CD4-positive, alpha-beta T cell treated with Interleukin-2 at 100 ng/mL for 4 hours (primary cell): ENCODE results near the gene TCF7L2.
"Not testable (repeated sequence)": the region's sequence is repeated elsewhere in the genome, so short reads cannot be mapped to it uniquely, and the experiment has no call there.

Experiments used
- DNase-seq: peaks from one replicate; pipeline ENCODE4 v3.0.0-alpha.2; 2020; ENCODE audit warnings: low spot score

Gene TCF7L2

DNA sequence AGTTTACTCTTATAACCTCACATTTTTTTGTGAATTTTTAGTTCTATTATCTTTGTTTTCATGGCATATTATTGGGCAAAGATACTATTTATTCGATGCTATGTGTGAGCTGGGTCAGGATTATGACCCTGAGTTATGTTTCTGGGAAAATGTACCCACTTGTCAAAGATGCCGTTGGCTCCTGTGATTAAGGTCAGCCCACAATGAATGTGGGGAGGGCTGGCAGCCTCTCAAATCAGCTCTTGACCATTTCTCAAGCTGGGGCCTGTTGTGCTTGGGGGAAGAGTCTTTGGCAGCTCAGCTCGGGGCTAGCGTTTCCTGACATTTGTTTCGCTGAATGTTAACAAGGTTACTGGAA lies 97.5 kb downstream of the TCF7L2 start:
- DNase-seq = no peak

DNA sequence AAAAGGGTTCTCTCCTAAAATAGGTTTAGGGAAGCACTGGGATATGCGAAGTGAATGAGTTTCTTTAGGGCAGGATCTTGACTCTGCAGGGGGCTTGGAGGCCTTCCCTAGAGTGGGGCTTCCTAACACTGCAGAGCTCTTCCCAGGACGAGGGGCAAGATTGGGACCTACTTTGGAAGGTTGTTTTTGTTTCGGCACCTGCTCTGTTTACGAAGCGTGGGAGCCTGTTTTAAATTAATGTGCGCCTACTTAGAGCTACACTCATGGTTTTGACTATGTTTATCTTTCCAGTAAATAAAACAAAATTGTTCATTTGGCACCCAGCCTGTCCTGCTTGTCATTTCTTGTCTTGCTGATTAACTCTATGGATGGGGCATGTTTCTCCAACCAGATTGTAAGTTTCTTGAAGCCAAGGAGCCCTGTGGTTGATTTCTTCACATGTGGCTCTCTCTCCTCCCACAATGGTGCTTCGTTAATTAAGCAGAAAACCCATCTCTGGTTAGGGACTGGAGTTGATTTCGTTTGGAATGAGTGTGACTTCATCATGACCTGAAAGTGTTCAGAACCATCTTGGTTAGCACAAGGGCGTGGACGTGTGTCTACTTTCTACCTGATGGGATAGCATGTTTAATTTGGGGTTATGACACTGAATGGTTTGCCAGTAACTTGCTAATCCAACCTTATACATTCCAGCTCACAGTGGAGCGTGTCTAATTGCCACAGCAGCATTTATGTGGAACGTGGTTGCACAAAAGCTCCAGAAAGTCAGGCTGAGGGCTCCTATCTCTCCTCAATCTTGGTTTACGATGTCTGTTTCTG lies 98.1 kb downstream of the TCF7L2 start:
- no peak for DNase-seq

- DNase-seq = no peak
Observed at GRCh38 chr10:113049881-113050280, 99.8 kb downstream of the TCF7L2 start.

- DNase-seq = no peak
Observed at GRCh38 chr10:113052076-113052830, 102.2 kb downstream of the TCF7L2 start.

DNA sequence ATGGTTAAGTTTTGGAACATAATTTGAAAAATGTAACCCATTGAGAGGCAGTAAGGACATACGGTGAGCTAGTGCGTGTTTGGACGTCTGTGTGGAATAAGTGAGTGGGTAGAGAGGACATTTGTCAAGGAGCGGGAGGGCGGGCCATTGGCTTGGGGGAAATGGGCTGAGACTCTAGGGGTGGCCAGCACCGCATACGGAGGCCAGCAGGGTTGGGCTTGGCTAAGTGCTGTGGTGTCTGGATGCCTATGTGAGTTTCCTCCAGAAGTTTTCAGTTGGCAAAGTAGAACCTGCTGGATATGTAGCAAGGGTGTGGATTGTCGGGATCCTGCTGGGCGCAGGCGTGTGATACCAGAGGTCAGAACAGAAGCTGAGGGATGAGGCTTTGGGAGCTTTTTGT lies 103.0 kb downstream of the TCF7L2 start:
- no peak for DNase-seq

- DNase-seq = no peak
Observed at GRCh38 chr10:113053881-113054280, 103.8 kb downstream of the TCF7L2 start.

GRCh38 chr10:113055458-113055857 lies 105.4 kb downstream of the TCF7L2 start:
- no peak for DNase-seq

- DNase-seq = no peak
Observed at GRCh38 chr10:113056030-113056429, 106.0 kb downstream of the TCF7L2 start.

- no peak for DNase-seq
Observed at GRCh38 chr10:113056441-113057021, 106.5 kb downstream of the TCF7L2 start.

- DNase-seq = no peak
Observed at GRCh38 chr10:113057948-113058522, 108.0 kb downstream of the TCF7L2 start.

DNA sequence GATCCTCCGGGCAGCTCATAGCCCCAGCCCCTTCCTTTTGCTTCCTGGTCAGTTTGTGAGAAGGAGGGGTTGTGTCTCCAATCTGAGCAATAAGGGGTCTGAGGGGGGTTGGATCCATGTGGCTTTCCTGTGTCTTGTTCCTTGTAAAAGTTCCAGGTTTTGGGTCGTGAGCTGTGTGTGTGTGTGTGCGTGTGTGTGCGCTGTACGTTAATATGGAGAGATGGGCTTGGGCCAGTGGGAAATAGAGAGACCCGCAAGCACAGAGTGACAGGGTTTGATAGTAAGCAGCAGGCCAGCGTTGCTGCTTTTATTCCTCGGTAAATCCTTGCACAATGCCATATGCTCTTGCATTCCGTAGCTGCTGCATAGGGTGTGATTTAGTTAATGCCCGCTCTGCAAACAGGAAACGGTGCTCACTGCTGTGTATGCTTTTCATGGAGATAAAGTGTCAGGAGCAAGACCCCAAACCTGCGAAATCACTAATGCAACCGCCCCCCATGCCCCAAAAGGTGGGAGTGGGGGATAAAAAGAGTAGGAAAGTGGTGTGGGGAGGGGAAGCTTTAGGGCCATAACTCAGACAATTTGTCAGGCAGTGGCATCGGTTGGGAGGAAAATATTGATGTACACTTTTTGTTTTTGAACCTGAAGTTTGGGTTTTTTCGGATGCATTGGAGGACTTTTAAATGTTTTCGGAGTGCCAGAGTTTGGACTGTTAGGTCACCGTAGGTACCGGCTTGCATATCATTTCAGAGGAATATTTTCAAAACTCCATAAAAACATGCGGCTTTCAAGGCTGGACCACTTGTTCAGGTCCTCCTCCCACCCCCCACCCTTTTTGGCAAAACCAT lies 108.7 kb downstream of the TCF7L2 start:
- no peak for DNase-seq

DNA sequence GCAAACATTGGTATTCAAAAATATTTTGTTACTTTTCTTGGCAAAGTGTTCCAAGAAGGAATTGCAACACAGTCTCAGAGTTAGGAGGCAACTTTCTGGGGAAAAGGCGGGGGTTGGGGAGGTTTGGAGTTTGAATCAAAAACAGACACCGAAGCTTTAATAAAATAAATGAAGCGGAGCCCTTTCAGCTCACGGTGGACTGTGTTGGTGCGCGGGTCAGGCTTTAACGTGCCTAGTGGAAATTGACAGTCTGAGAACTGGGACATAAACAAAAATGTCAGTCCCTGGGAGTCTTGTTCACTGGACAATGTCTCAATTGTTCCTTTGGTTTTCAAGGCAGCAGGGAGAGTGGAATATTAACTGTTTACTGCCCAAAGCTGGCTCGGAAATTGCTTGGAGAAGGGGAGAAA lies 109.3 kb downstream of the TCF7L2 start:
- DNase-seq = no peak

DNA sequence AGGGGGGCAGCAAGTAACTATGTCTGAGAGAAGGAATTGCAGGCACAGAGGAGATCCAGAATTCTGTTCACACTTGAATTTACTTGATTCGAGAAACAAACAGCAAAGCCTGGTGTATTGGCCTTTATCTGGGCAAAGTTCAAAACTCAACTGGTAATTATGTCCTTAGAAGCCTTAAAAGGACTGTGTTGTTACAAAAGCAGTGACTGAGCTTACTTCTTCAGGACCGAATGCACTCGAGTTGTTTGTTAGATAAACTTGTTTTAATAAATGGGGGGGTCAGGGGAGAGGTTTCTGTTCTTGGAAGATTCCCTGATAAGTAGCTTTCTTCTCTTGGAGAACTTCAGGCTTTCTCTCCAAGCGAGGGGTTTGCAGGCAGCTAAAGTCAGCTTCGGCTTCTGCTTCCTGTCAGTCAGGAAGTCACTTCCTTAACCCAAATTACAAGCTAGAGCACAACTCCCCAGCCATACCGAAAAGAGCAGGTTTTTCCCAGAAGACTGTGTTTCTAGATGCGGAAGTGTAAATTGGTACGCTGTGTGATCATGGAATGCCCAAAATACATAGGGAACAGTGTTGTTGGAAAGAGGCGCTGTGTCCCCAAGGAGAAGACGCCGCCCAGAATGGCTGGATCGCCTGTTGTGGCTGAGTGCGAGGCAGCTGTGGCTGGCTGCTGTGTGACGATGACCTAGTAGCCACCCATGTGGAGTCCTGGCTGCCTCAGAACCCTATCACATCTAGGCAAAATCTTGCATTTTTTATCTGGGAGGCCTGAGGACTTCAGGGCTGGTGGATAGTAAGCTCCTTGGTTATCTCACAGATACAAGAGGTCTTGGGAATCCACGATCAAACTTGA lies 110.4 kb downstream of the TCF7L2 start:
- DNase-seq = no peak

DNA sequence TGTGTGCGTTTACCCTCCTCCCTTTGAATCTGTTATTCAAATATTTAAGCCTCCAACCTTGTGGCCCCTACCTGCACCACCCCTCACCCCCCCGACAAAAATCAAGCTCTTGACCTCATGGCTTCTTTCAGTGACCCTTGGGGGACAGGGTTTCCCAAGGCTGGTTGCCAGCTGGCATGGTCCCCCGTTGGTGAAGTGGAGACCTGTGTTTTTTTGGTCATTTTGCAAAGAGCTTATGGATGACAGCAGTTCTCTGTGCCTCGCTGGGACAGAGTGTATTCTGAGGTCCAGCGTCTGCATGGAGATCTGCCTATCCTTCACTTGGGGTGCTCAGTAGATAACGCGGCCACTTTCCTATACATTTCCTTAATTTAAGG lies 111.0 kb downstream of the TCF7L2 start:
- DNase-seq = no peak

DNA sequence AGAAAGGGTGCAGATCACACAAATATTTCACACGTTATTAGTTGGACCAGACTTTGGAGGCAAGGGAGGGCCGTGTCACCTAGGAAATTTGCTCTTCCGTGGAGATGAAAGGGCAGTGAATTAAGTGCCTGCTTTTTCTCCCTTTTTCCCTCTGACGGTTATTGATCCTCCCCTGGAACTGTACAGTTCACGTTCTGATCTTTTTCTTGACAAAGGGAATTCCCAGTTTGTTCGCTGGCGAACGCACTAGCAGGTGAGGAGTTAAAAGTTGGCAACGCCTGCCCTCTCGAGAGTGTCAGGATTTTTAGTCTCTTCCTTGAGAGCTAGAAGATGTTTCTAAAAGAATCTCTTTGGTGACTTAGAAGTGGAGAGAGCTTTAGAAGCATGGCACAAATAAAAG lies 111.5 kb downstream of the TCF7L2 start:
- DNase-seq = no peak

DNA sequence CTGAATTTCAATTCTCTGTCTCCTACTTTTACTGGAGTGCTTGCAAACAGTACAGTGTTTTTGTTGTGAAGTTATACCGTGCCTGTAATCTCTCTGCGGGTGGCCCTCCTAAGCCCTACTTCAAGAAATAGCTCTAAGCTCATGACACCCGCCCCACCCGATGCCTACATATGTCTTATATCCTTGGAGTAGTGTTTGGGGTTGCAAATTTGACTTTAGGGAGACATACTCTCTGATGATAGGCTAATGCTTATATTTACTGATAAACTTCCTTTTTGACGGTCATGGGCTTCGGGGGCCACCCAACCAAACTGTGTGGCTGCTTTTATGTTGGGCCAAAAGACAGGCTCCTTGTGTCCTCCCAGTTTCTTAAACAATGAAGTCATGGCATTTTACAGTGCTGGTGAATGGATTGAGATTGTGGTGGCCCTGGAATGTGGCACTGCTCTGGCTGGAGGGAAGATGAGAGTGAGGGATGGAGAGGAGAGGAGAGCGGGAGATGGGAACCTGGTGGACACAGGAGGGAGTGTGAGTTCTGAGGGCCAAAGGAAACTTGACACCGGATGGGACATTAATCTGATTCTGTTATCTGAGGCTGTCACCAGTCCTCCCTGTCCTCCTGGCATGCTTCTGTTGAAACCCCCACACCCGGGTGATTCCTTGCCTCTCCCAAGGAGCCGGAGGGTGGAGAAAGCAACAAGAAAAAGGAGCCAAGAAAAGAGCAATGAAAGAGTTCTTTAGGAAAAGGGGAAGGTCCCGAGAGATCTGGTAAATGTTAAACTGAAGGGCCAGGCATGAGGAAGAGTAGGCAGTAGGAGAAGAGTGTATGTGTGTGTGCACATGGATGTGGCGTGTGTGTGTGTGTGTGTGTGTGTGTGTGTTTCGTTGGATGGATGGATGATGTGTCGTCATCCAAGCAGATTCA lies 113.3 kb downstream of the TCF7L2 start:
- DNase-seq = no peak

DNA sequence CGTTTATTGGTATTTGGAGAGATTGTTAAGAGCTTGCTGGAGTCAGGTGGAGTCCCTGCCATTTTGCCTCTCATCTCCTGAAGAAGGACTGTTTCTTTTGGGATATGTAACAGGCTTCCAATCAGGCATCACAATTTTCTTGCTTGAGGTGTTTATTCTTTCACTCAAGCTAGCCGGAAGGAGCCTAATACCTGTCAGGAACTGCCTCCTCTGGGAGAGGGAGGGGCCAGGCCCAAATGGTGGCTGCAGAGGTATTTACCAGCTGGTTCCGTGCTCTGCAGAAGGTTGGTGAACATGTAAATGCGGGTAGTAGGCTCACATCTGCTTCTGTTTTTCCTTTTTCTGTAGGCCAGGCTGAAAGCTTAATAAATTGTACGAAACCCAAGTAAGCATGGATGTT lies 114.0 kb downstream of the TCF7L2 start:
- DNase-seq = no peak

DNA sequence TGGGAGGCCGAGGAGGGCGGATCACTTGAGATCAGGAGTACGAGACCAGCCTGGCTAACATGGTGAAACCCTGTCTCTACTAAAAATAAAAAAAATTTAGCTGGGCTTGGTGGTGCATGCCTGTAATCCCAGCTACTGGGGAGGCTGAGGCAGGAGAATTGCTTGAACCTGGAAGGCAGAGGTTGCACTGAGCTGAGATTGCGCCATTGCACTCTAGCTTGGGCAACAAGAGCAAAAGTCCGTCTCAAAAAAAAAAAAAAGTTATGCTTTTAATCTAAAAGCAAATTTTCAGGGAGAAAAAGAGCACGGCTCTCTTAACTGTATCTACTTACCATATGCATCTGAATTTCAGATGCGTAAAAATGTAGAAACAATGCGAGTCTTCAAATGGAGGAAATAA lies 116.1 kb downstream of the TCF7L2 start:
- not testable (repeated sequence) for DNase-seq

- no peak for DNase-seq
Observed at GRCh38 chr10:113066561-113067312, 116.7 kb downstream of the TCF7L2 start.
